Measurements from ENCODE around the gene ITGB3. TPM values are rescaled to one million over a fixed set of nuclear protein-coding genes. Genes with fewer than 3 reads are reported as not detected.

The ITGB3 gene
- total and polyA plus RNA-seq, 8 donors = 0.09 to 2.3 (median 0.71) TPM

DNA sequence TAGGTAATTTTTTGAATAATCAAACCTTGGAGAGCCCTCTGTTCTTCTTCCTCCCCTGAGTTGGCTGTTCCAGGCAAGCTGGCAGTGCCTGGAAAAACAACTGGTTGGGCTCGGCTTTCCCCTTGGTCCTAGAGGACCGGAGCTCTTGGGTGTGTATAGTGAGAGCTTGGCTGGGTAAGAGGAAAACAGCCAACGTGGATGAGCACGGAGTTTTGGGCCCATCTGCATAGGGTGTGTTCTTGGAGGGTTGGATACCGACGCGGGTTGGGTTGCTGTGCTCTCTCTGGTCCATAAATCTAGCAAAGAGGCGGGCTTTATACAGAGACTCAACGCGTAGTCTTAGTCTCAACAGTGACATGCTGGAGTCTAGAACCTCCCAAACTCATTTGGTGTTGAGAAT lies 23.2 kb downstream of the ITGB3 start:
- no peaks in the 10 kb centered on the region for H3K27me3 ChIP-seq

GRCh38 chr17:47277921-47278320 lies 24.3 kb downstream of the ITGB3 start:
- intact Hi-C loops (cut with DNase I) = no loop called here
- whole genome bisulfite sequencing, 2 donors = 97 to 100% methylated on average over 1 of the region's 1 CpG
- no peak overlapping the region for H3K27ac ChIP-seq

More for the DNA sequence above, 23.2 kb downstream of the ITGB3 start:
- TF ChIP-seq CTCF (IDR thresholded peaks at IDR 0.05) = no peak
- no peak overlapping the region for H3K4me3 ChIP-seq
- H3K4me1 ChIP-seq = peaks cover 5 to 21% (median 11%) of the 10 kb centered on the region in 3 donors
- WGBS, 2 donors = 32 to 46% methylated on average over 10 of the region's 10 CpGs
- H3K36me3 ChIP-seq = no peaks in the 10 kb centered on the region
- H3K9me3 ChIP-seq = no peaks in the 10 kb centered on the region
- peak; percentile 87 to 96 (median 90) for ATAC-seq
- peak overlapping the region in 1 of 4 donors; percentile 2 for H3K27ac ChIP-seq
- DNase-seq = peak; percentile 62 to 81 (median 66)
- intact Hi-C loops (cut with DNase I) = no loop called here
- FAIRE-seq = no peak

DNA sequence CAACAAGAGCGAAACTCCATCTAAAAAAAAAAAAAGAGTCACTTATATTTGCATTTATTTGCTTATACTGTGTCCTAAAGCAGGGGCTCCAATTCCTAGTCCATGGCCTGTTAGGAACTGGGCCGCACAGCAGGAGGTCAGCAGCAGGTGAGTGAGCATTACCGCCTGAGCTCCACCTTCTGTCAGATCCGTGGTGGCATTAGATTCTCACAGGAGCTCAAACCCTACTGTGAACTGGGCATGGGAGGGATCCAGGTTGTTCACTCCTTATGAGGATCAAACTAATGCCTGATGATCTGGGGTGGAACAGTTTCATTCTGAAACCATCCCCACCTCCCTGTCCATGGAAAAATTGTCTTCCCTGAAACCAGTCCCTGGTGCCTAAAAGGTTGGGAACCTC lies 24.9 kb downstream of the ITGB3 start:
- Histone ChIP-seq H3K36me3 (no peaks in the 10 kb centered on the region), H3K27ac (peak overlapping the region in 2 of 4 donors; percentile 0), H3K9me3 (no peaks in the 10 kb centered on the region), H3K27me3 (no peaks in the 10 kb centered on the region), H3K4me3 (no peak overlapping the region), H3K4me1 (peaks cover 5 to 21% (median 11%) of the 10 kb centered on the region in 3 donors)
- no peak for TF ChIP-seq CTCF (IDR thresholded peaks at IDR 0.05)
- intact Hi-C loops (cut with DNase I) = no loop called here
- no peak for DNase-seq
- WGBS, 2 donors = 86 to 90% methylated on average over 4 of the region's 4 CpGs
- FAIRE-seq = no peak
- ATAC-seq = no peak

More at GRCh38 chr17:47277921-47278320, 24.3 kb downstream of the ITGB3 start:
- Histone ChIP-seq H3K4me3 (no peak overlapping the region), H3K36me3 (no peaks in the 10 kb centered on the region), H3K9me3 (no peaks in the 10 kb centered on the region), H3K4me1 (peaks cover 5 to 21% (median 11%) of the 10 kb centered on the region in 3 donors), H3K27me3 (no peaks in the 10 kb centered on the region)
- no peak for DNase-seq
- no peak for FAIRE-seq
- no peak for ATAC-seq
- TF ChIP-seq CTCF (IDR thresholded peaks at IDR 0.05) = no peak

- TF ChIP-seq CTCF (IDR thresholded peaks at IDR 0.05) = no peak
- ATAC-seq = peak in 3 of 4 donors; percentile 20 to 47 (median 44)
- intact Hi-C loops (cut with DNase I) = no loop called here
Observed at GRCh38 chr17:47279062-47279801, 25.6 kb downstream of the ITGB3 start.

More at GRCh38 chr17:47279062-47279801, 25.6 kb downstream of the ITGB3 start:
- H3K9me3 ChIP-seq = no peaks in the 10 kb centered on the region
- DNase-seq = no peak
- H3K27ac ChIP-seq = peak overlapping the region in 2 of 4 donors; percentile 0
- no peak overlapping the region for H3K4me3 ChIP-seq
- no peaks in the 10 kb centered on the region for H3K36me3 ChIP-seq
- peaks cover 5 to 21% (median 11%) of the 10 kb centered on the region in 3 donors for H3K4me1 ChIP-seq
- FAIRE-seq = peak; percentile 75
- H3K27me3 ChIP-seq = no peaks in the 10 kb centered on the region
- WGBS, 2 donors = 76 to 82% methylated on average over 10 of the region's 10 CpGs
